NK-92 (cell line): Measurements from ENCODE around the gene PTPRN2.
"Not testable (repeated sequence)": the region's sequence is repeated elsewhere in the genome, so short reads cannot be mapped to it uniquely, and the experiment has no call there.

Source experiments
- DNase-seq: peaks from one replicate; lab custom pipeline; 2025; ENCODE audit not compliant: unreplicated experiment; lab: John Stamatoyannopoulos, UW

Gene PTPRN2

GRCh38 chr7:158273756-158274342 lies 313.8 kb downstream of the PTPRN2 start:
- DNase-seq: not testable (repeated sequence)

GRCh38 chr7:158273138-158273651 lies 314.4 kb downstream of the PTPRN2 start:
- no peak for DNase-seq

- DNase-seq: no peak
Measured at GRCh38 chr7:158272509-158273137, 315.0 kb downstream of the PTPRN2 start.

GRCh38 chr7:158272091-158272490 lies 315.5 kb downstream of the PTPRN2 start:
- DNase-seq: no peak

- no peak for DNase-seq
Measured at GRCh38 chr7:158271646-158272045, 316.0 kb downstream of the PTPRN2 start.

GRCh38 chr7:158270856-158271413 lies 316.7 kb downstream of the PTPRN2 start:
- no peak for DNase-seq

- no peak for DNase-seq
Measured at GRCh38 chr7:158270106-158270775, 317.4 kb downstream of the PTPRN2 start.

- DNase-seq: no peak
Measured at GRCh38 chr7:158268816-158269535, 318.6 kb downstream of the PTPRN2 start.

GRCh38 chr7:158267742-158268435 lies 319.7 kb downstream of the PTPRN2 start:
- no peak for DNase-seq

GRCh38 chr7:158266817-158267741 lies 320.5 kb downstream of the PTPRN2 start:
- no peak for DNase-seq

GRCh38 chr7:158266426-158266816 lies 321.2 kb downstream of the PTPRN2 start:
- no peak for DNase-seq

GRCh38 chr7:158265743-158266080 lies 321.9 kb downstream of the PTPRN2 start:
- DNase-seq: no peak

- no peak for DNase-seq
Measured at GRCh38 chr7:158264881-158265742, 322.5 kb downstream of the PTPRN2 start.

- no peak for DNase-seq
Measured at GRCh38 chr7:158263964-158264748, 323.5 kb downstream of the PTPRN2 start.

GRCh38 chr7:158263110-158263963 lies 324.3 kb downstream of the PTPRN2 start:
- DNase-seq: no peak

GRCh38 chr7:158262284-158263109 lies 325.1 kb downstream of the PTPRN2 start:
- no peak for DNase-seq
